Upper lobe of left lung (tissue), 6 donors: ENCODE results near the gene RTL10. TPM values are rescaled to one million over a fixed set of nuclear protein-coding genes. Genes with fewer than 3 reads are reported as not detected.

ENCODE experiments used
- ATAC-seq, 2 donors: fragments of 200-7000 bp; cut with Tn5 transposase; one replicate each; pipeline ENCODE4 v1.9.1; 2022; ENCODE audit warnings: mild to moderate bottlenecking in 2 of 2, moderate library complexity in 2 of 2; ENCODE audit not compliant: low FRiP score in 2 of 2
- DNase-seq, 2 donors: peaks; one replicate each; pipeline ENCODE4 v3.0.0-alpha.2; 2019 to 2020
- H3K27ac ChIP-seq, 4 donors: fragments of 200-600 bp; sonication (generic); one replicate each; pipeline ENCODE4 v1.5.1; 2016 to 2019
- H3K27me3 ChIP-seq, 4 donors: fragments of 200-600 bp; sonication (generic); one replicate each; pipeline ENCODE4 v1.5.1; 2017 to 2019
- H3K36me3 ChIP-seq, 4 donors: fragments of 200-600 bp; sonication (generic); one replicate each; pipeline ENCODE4 v1.5.1; 2016 to 2019
- H3K4me1 ChIP-seq, 4 donors: fragments of 200-600 bp; sonication (generic); one replicate each; pipeline ENCODE4 v1.5.1; 2018 to 2019
- H3K4me3 ChIP-seq, 4 donors: fragments of 200-600 bp; sonication (generic); one replicate each; pipeline ENCODE4 v1.5.1; 2017 to 2019; ENCODE audit warnings: mild to moderate bottlenecking in 2 of 4, moderate library complexity in 1 of 4
- H3K9me3 ChIP-seq, 4 donors: fragments of 200-600 bp; sonication (generic); one replicate each; pipeline ENCODE4 v1.5.1; 2018 to 2019
- EP300 ChIP-seq, 4 donors: sonication (generic); formaldehyde crosslinking; IDR thresholded peaks; one replicate each; pipeline ENCODE4 v1.5.1; 2017; ENCODE audit warnings: antibody characterized with exemption in 4 of 4, control low read depth in 2 of 4
- POLR2A ChIP-seq, 4 donors: fragments of 450-650 bp; IDR thresholded peaks; one replicate each; pipeline ENCODE4 v1.5.1; 2016 to 2017; ENCODE audit warnings: antibody characterized with exemption in 4 of 4, mild to moderate bottlenecking in 2 of 4
- POLR2AphosphoS5 ChIP-seq, 2 donors: sonication (generic); formaldehyde crosslinking; IDR thresholded peaks; one replicate each; pipeline ENCODE4 v1.5.1; 2017; ENCODE audit warnings: antibody characterized with exemption in 2 of 2
- WGBS, 2 donors: methylation state at CpG; one replicate each; pipeline ENCODE4 v1.1.5; 2017 to 2018; 5-methylcytosine and 5-hydroxymethylcytosine counted together
- total RNA-seq, 6 donors: library from RNA; depleted of rRNA in 4 of 6; stranded (reverse); fragments of >200 nt in 4 of 6; gene quantifications; one replicate each; pipeline versions ENCODE4 v1.1.0 to v1.2.1, GENCODE V29; 2016 to 2021
- TF ChIP-seq, protein P1 (sequence below), 6 experiments: fragments of 450-650 bp in 4 of 6; fragments of 200-600 bp in 2 of 6; sonication (generic) in 2 of 6; IDR thresholded peaks; one replicate each; pipeline ENCODE4 v1.5.1; 2016 to 2019; ENCODE audit warnings: antibody characterized with exemption in 6 of 6
- donor health status: DM: no; HTN: no; CAD: no; lungs with moderate emphysema.
- donor health status: DM: no; HTN: yes; CAD: no; lungs with severe emphysema.

RTL10 gene
- total RNA-seq, 6 donors from 2014 or later: 16.4 to 27.4 (median 24.1) TPM

- no peaks in the 10 kb centered on the region for H3K9me3 ChIP-seq
- ATAC-seq: no peak
- no peaks in the 10 kb centered on the region for H3K4me1 ChIP-seq
- 88 to 89% methylated on average over 7 of the region's 7 CpGs for WGBS, 2 donors
- no peak overlapping the region for H3K4me3 ChIP-seq
- peaks cover 0 to 51% (median 27%) of the 10 kb centered on the region in 4 donors for H3K36me3 ChIP-seq
- TF ChIP-seq POLR2AphosphoS5 (IDR thresholded peaks at IDR 0.05): no peak
- no peak for TF ChIP-seq EP300 (IDR thresholded peaks at IDR 0.05)
- no peak for TF ChIP-seq POLR2A (IDR thresholded peaks at IDR 0.05)
- TF ChIP-seq, protein P1, sequence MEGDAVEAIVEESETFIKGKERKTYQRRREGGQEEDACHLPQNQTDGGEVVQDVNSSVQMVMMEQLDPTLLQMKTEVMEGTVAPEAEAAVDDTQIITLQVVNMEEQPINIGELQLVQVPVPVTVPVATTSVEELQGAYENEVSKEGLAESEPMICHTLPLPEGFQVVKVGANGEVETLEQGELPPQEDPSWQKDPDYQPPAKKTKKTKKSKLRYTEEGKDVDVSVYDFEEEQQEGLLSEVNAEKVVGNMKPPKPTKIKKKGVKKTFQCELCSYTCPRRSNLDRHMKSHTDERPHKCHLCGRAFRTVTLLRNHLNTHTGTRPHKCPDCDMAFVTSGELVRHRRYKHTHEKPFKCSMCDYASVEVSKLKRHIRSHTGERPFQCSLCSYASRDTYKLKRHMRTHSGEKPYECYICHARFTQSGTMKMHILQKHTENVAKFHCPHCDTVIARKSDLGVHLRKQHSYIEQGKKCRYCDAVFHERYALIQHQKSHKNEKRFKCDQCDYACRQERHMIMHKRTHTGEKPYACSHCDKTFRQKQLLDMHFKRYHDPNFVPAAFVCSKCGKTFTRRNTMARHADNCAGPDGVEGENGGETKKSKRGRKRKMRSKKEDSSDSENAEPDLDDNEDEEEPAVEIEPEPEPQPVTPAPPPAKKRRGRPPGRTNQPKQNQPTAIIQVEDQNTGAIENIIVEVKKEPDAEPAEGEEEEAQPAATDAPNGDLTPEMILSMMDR (IDR thresholded peaks at IDR 0.05): no peak
- H3K27me3 ChIP-seq: no peaks in the 10 kb centered on the region
- no peak for DNase-seq
- H3K27ac ChIP-seq: no peak overlapping the region
These were observed 47.6 kb upstream of the RTL10 start for GRCh38 chr22:19902245-19902715.

DNA sequence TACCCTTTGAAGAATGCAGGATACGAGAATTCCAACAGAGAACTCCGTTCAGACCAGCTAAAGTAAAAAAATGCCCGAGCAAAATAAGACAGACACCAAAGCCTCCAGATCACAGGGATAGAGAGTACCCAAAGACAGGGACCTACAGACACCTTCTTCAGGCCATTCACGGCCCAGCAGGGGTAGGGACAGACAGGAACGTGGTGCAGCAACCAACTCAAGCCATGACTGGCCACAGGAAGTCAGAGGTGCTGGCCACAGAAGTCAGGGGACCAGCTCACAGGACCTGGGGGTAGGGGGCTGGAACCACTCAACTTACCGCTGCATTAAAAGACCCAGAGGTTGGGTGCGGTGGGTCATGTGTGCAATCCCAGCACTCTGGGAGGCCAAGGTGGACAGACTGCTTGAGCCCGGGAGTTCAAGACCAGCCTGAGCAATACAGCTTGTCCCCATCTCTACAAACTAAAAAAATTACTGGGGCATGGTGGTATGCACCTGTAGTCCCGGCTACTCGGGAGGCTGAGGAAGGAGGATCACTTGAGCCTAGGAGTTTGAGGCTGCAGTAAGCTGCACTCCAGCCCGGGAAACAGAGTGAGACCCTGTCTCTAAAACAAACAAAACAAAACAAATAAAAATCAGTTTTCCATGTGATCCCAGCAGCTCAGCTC is 47.0 kb upstream of the RTL10 start:
- H3K4me1 ChIP-seq: no peaks in the 10 kb centered on the region
- H3K9me3 ChIP-seq: no peaks in the 10 kb centered on the region
- H3K36me3 ChIP-seq: peaks cover 0 to 51% (median 27%) of the 10 kb centered on the region in 4 donors
- ATAC-seq (no peak), DNase-seq (no peak)
- TF ChIP-seq, protein P1 (IDR thresholded peaks at IDR 0.05): no peak
- TF ChIP-seq POLR2AphosphoS5 (IDR thresholded peaks at IDR 0.05) (no peak), POLR2A (IDR thresholded peaks at IDR 0.05) (no peak), EP300 (IDR thresholded peaks at IDR 0.05) (no peak)
- H3K27ac ChIP-seq: no peak overlapping the region
- H3K27me3 ChIP-seq: no peaks in the 10 kb centered on the region
- WGBS, 2 donors: 90% methylated on average over 11 of the region's 11 CpGs
- no peak overlapping the region for H3K4me3 ChIP-seq

DNA sequence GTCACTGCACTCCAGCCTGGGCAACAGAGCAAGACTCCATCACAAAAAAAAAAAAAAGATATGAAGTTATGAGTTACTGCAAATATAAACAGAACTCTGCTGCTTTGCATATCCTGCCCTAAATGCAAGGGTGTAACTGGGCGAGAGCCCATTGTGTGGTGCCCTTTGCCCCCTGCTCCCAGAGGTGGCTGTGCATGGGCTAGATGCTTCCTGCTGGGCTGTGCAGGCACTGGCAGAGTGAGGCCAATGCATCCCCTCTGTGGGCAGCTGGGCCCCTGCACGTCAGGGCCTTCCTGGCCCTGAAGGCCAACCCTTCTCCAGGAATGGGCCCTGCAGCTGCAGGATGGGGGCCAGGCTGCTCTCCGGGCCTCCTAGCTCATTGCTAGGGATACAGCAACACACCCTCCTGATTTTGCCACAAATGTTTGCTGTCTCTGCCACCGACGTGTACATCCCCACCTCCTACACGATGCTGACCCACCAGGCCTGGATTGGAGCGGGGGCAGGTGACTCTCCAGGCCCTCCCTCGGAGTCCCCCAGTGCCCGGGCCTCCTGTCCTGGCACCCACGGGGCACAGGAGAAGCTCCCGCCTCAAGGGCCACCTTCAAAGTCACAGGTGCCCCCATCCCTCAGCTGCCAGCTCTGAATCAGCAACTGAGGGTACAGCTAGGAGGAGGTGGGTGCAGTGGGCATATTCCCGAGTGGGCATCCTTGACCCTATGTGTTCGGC is 46.2 kb upstream of the RTL10 start:
- Histone ChIP-seq H3K27ac (no peak overlapping the region), H3K4me1 (no peaks in the 10 kb centered on the region), H3K4me3 (no peak overlapping the region), H3K36me3 (peaks cover 0 to 48% (median 27%) of the 10 kb centered on the region in 4 donors), H3K9me3 (no peaks in the 10 kb centered on the region), H3K27me3 (no peaks in the 10 kb centered on the region)
- 89 to 95% methylated on average over 11 to 12 of the region's 13 CpGs for WGBS, 2 donors
- DNase-seq (no peak), ATAC-seq (no peak)
- TF ChIP-seq POLR2AphosphoS5 (IDR thresholded peaks at IDR 0.05): no peak
- TF ChIP-seq, protein P1 (IDR thresholded peaks at IDR 0.05): no peak
- TF ChIP-seq POLR2A (IDR thresholded peaks at IDR 0.05): no peak
- TF ChIP-seq EP300 (IDR thresholded peaks at IDR 0.05): no peak

DNA sequence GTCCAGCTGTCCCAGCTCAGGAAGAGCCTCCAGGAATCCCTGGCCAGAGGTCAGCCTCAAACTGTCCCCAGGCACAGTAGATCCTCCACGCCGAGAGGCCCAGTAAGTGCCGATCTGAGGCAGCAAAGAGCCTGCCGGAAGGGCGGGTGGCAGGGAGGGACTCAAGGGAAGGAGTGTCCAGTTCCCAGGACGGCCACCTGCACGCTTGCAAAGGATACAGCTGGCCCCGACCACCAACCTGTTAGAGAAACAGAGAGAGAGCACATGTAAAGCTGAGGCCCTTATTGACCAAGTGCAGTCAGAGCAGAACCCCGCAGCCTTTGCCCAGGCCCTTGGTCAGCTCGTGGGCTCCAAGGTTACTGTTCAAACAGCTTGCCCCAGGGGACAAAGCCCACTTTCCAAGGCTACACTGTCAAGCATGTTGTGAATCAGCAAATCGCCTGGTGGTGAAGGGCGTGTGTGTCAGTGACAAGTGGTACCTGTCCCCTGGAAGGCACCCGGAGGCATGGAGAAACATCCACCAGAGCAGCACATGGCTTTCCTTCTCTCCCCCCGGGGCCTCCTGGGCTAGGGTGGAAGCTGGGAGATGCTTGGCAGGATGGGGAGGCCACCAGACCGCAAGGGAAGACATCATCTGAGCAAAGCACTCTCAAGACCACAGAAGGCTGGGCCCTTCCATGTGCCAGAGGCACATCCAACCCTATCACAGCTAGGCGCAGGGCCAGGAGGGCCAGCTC is 44.3 kb upstream of the RTL10 start:
- Histone ChIP-seq H3K36me3 (peaks cover 0 to 62% (median 26%) of the 10 kb centered on the region in 4 donors), H3K27ac (no peak overlapping the region), H3K4me1 (no peaks in the 10 kb centered on the region), H3K9me3 (no peaks in the 10 kb centered on the region), H3K4me3 (no peak overlapping the region), H3K27me3 (no peaks in the 10 kb centered on the region)
- DNase-seq: no peak
- TF ChIP-seq, protein P1 (IDR thresholded peaks at IDR 0.05): no peak
- TF ChIP-seq POLR2A (IDR thresholded peaks at IDR 0.05) (no peak), EP300 (IDR thresholded peaks at IDR 0.05) (no peak), POLR2AphosphoS5 (IDR thresholded peaks at IDR 0.05) (no peak)
- ATAC-seq: no peak
- WGBS, 2 donors: 93 to 94% methylated on average over 7 to 16 of the region's 16 CpGs
